Hepatocyte (in vitro differentiated cells): Measurements from ENCODE around the gene MGAM2.

Experiments used
- EZH2 ChIP-seq: fragments of 200-600 bp; sonication (generic); IDR thresholded peaks from 2 replicates; pipeline ENCODE4 v1.6.1; 2016; ENCODE audit warnings: antibody characterized with exemption, mild to moderate bottlenecking, borderline replicate concordance
- TF ChIP-seq, protein P1 (sequence below): fragments of 200-600 bp; sonication (generic); IDR thresholded peaks from 2 replicates; pipeline ENCODE4 v1.5.1; 2016; ENCODE audit warnings: antibody characterized with exemption, mild to moderate bottlenecking; ENCODE audit not compliant: poor library complexity

DNA sequence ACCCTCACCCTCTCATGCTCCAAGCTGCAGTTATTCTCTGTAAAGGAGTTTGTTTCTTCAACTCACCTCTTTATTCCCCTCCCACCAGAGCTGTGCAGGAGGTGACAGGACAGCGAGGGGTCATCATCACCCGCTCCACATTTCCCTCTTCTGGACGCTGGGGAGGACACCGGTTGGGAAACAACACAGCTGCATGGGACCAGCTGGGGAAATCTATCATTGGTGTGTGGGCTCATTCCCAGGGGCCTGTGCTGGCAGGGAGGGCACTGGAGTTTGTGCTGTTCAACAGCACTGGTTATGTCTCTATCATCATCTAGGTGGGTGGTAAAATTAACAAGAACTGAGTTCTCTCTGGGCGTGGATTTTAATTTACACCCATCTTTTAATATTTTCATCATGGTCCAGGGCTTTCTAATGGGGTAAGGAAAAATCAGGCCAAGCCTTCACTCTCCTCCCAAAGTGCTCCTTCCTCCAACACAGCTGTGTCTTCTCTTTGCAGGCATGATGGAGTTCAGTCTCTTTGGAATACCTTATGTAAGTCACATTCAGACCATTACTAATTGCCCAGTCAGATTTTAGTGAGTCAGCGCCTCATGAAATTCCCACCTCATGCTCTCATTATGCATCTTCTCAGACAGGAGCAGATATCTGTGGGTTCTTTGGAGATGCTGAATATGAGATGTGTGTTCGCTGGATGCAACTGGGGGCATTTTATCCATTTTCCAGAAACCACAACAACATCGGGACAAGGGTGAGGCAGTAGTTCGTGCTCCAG lies 84.7 kb downstream of the MGAM2 start:
- TF ChIP-seq, protein P1, sequence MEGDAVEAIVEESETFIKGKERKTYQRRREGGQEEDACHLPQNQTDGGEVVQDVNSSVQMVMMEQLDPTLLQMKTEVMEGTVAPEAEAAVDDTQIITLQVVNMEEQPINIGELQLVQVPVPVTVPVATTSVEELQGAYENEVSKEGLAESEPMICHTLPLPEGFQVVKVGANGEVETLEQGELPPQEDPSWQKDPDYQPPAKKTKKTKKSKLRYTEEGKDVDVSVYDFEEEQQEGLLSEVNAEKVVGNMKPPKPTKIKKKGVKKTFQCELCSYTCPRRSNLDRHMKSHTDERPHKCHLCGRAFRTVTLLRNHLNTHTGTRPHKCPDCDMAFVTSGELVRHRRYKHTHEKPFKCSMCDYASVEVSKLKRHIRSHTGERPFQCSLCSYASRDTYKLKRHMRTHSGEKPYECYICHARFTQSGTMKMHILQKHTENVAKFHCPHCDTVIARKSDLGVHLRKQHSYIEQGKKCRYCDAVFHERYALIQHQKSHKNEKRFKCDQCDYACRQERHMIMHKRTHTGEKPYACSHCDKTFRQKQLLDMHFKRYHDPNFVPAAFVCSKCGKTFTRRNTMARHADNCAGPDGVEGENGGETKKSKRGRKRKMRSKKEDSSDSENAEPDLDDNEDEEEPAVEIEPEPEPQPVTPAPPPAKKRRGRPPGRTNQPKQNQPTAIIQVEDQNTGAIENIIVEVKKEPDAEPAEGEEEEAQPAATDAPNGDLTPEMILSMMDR, result no peak
- no peak for TF ChIP-seq EZH2
